Transverse colon (tissue), 3 donors: ENCODE data around the gene EPB42.
A peak's percentile ranks its signal among the peaks of the same experiment; 100 is the strongest.

Source experiments
- EP300 ChIP-seq: sonication (generic); formaldehyde crosslinking; IDR thresholded peaks from one replicate; pipeline ENCODE4 v1.6.1; 2017; ENCODE audit warnings: antibody characterized with exemption, low read depth
- POLR2A ChIP-seq: fragments of 450-650 bp; IDR thresholded peaks from one replicate; pipeline ENCODE4 v1.6.1; 2016; ENCODE audit warnings: antibody characterized with exemption, mild to moderate bottlenecking, moderate library complexity
- TF ChIP-seq, protein P1 (sequence below), 5 experiments: fragments of 200-600 bp in 3 of 5; fragments of 450-650 bp in 2 of 5; sonication (generic) in 3 of 5; IDR thresholded peaks; 1 replicate in 2 of 5; 2 replicates in 3 of 5; pipeline ENCODE4 v1.5.1; 2016 to 2017; ENCODE audit warnings: antibody characterized with exemption in 5 of 5, inconsistent platforms in 3 of 5, mild to moderate bottlenecking in 2 of 5, moderate library complexity in 1 of 5

DNA sequence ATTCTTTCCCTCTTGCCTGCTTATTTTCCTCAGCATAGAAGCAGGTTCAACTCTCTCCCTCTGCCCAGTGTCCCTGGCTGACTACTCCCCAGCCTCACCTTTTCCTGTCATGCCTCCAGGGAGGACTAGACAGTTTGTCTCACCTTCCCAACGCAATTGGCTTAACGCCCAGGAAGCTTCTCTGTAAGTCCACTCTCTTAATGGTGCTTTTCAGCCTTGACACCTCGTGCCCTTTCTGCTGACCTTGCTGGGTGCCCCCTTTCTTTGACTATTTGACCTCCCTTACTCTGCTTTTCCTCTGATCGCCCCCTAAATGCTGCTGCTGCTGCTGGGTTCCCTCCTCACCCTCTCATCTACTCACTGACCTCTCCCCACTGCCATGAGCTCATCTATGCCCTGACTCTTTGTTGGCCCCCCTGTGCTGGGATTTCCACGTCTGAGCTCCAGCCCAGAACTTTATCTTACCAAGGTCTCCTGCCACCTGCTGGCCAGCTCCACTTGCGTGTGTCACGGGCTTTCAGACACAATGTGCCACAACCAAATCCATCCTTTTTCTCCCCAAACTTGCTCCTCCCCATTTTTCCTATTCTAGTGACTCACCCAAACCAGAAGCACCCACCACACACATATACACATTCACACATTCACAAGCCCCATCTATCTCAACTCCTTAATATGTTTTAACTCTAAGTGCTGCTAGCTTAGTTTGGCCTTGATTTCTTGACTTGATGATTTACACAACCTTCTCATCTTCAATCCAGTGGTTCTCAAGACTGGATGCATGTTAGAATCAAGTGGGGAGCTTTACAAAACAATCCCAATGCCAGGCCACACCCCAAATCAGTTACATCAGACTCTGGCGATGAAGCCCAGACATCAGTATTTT lies 16.6 kb downstream of the EPB42 start:
- TF ChIP-seq, protein P1, sequence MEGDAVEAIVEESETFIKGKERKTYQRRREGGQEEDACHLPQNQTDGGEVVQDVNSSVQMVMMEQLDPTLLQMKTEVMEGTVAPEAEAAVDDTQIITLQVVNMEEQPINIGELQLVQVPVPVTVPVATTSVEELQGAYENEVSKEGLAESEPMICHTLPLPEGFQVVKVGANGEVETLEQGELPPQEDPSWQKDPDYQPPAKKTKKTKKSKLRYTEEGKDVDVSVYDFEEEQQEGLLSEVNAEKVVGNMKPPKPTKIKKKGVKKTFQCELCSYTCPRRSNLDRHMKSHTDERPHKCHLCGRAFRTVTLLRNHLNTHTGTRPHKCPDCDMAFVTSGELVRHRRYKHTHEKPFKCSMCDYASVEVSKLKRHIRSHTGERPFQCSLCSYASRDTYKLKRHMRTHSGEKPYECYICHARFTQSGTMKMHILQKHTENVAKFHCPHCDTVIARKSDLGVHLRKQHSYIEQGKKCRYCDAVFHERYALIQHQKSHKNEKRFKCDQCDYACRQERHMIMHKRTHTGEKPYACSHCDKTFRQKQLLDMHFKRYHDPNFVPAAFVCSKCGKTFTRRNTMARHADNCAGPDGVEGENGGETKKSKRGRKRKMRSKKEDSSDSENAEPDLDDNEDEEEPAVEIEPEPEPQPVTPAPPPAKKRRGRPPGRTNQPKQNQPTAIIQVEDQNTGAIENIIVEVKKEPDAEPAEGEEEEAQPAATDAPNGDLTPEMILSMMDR (IDR thresholded peaks at IDR 0.05), result peak; percentile 36 to 52 (median 48)
- no peak for TF ChIP-seq EP300
- no peak for TF ChIP-seq POLR2A
